HG03571 (cell line): ENCODE measurements around the gene TMOD2.
A peak's percentile ranks its signal among the peaks of the same experiment; 100 is the strongest.
"Not testable (repeated sequence)": the region's sequence is repeated elsewhere in the genome, so short reads cannot be mapped to it uniquely, and the experiment has no call there.

ENCODE experiments used
- ATAC-seq: cut with Tn5 transposase; IDR thresholded peaks from one replicate; pipeline ENCODE4 v1.9.1; 2021; ENCODE audit not compliant: unreplicated experiment

The TMOD2 gene

GRCh38 chr15:51768018-51768417 lies 16.6 kb downstream of the TMOD2 start:
- no peak for ATAC-seq

GRCh38 chr15:51770902-51771301 lies 19.5 kb downstream of the TMOD2 start:
- ATAC-seq, result no peak

- no peak for ATAC-seq
Observed at GRCh38 chr15:51771773-51772172, 20.4 kb downstream of the TMOD2 start.

GRCh38 chr15:51774916-51775315 lies 23.5 kb downstream of the TMOD2 start:
- no peak for ATAC-seq

GRCh38 chr15:51775967-51776816 lies 24.8 kb downstream of the TMOD2 start:
- no peak for ATAC-seq

- ATAC-seq, result peak; percentile 70
Observed at GRCh38 chr15:51776952-51777569, 25.7 kb downstream of the TMOD2 start.

- ATAC-seq, result no peak
Observed at GRCh38 chr15:51780636-51781035, 29.2 kb downstream of the TMOD2 start.

- ATAC-seq, result no peak
Observed at GRCh38 chr15:51781506-51781905, 30.1 kb downstream of the TMOD2 start.

- no peak for ATAC-seq
Observed at GRCh38 chr15:51782357-51782896, 31.0 kb downstream of the TMOD2 start.

GRCh38 chr15:51783967-51784366 lies 32.6 kb downstream of the TMOD2 start:
- no peak for ATAC-seq

GRCh38 chr15:51787130-51787529 lies 35.7 kb downstream of the TMOD2 start:
- ATAC-seq, result not testable (repeated sequence)

- ATAC-seq, result not testable (repeated sequence)
Observed at GRCh38 chr15:51792474-51792873, 41.1 kb downstream of the TMOD2 start.

GRCh38 chr15:51793521-51794305 lies 42.3 kb downstream of the TMOD2 start:
- no peak for ATAC-seq

- no peak for ATAC-seq
Observed at GRCh38 chr15:51796847-51797401, 45.5 kb downstream of the TMOD2 start.

- ATAC-seq, result no peak
Observed at GRCh38 chr15:51798281-51798680, 46.9 kb downstream of the TMOD2 start.

- no peak for ATAC-seq
Observed at GRCh38 chr15:51799282-51800252, 48.2 kb downstream of the TMOD2 start.

GRCh38 chr15:51801391-51801835 lies 50.0 kb downstream of the TMOD2 start:
- ATAC-seq, result no peak

- ATAC-seq, result no peak
Observed at GRCh38 chr15:51802593-51802992, 51.2 kb downstream of the TMOD2 start.

- no peak for ATAC-seq
Observed at GRCh38 chr15:51803965-51804364, 52.6 kb downstream of the TMOD2 start.

GRCh38 chr15:51806123-51806522 lies 54.7 kb downstream of the TMOD2 start:
- no peak for ATAC-seq
